H1 (cell line): ENCODE data around the gene ABCA2. TPM values are rescaled to one million over a fixed set of nuclear protein-coding genes. Genes with fewer than 3 reads are reported as not detected.

Source experiments
- CTCF ChIA-PET: fragments of 300-600 bp; sonication (Branson Sonifier 250); formaldehyde crosslinking; loops from one replicate; lab custom pipeline; 2021; ENCODE audit not compliant: partially characterized antibody; lab: Charles Lee
- POLR2A ChIA-PET: fragments of 300-600 bp; sonication (Branson Sonifier 250); formaldehyde crosslinking; loops from one replicate; lab custom pipeline; 2021; ENCODE audit warnings: inconsistent platforms; ENCODE audit not compliant: partially characterized antibody; lab: Charles Lee
- DNase-seq, 2 experiments: peaks; one replicate each; pipeline versions ENCODE4 v3.0.0 to v3.0.0-alpha.2; 2010 to 2022; ENCODE audit warnings: low spot score in 2 of 2, low read depth in 1 of 2, mixed read lengths in 1 of 2
- FAIRE-seq: peaks from 2 replicates; lab custom pipeline; 2011; peaks lifted over from hg19 to GRCh38; lab: Jason Lieb, UNC
- H2AFZ ChIP-seq: 2 replicates; pipeline ENCODE4 v1.8.1; 2012; ENCODE audit warnings: low read length, inconsistent platforms
- H2AK5ac ChIP-seq: 2 replicates; pipeline ENCODE4 v1.6.1; 2013; ENCODE audit warnings: low read depth, low read length
- H2BK120ac ChIP-seq: replicated peaks from 2 replicates; pipeline ENCODE3; 2013; ENCODE audit warnings: low read depth, low read length, inconsistent platforms
- H2BK12ac ChIP-seq: 2 replicates; pipeline ENCODE4 v1.6.1; 2013; ENCODE audit warnings: low read depth, low read length
- H2BK15ac ChIP-seq: 2 replicates; pipeline ENCODE4 v1.6.1; 2013; ENCODE audit warnings: low read length
- H2BK20ac ChIP-seq: 2 replicates; pipeline ENCODE4 v1.6.1; 2013; ENCODE audit warnings: low read length
- H2BK5ac ChIP-seq: 2 replicates; pipeline ENCODE4 v1.6.1; 2013; ENCODE audit warnings: low read depth, low read length
- H3K14ac ChIP-seq: 2 replicates; pipeline ENCODE4 v1.6.1; 2013; ENCODE audit warnings: inconsistent platforms; ENCODE audit not compliant: insufficient read length
- H3K18ac ChIP-seq: 2 replicates; pipeline ENCODE4 v1.6.1; 2013; ENCODE audit warnings: low read length; ENCODE audit errors: extremely low read depth
- H3K23ac ChIP-seq: 2 replicates; pipeline ENCODE4 v1.6.1; 2013; ENCODE audit warnings: inconsistent platforms; ENCODE audit not compliant: insufficient read length
- H3K23me2 ChIP-seq: 2 replicates; pipeline ENCODE4 v1.6.1; 2013; ENCODE audit warnings: low read depth, low read length
- H3K27ac ChIP-seq: 2 replicates; pipeline ENCODE4 v1.6.1; 2011; ENCODE audit warnings: low read depth, low read length, inconsistent platforms
- H3K27me3 ChIP-seq, 4 experiments: replicated peaks in 1 of 4; 1 replicate in 1 of 4; 2 replicates in 3 of 4; pipeline versions ENCODE4 v1.6.1 to v1.8.1; 2011 to 2013; ENCODE audit warnings: low read length in 3 of 4, mild to moderate bottlenecking in 3 of 4, inconsistent platforms in 2 of 4, mixed read lengths in 2 of 4, moderate library complexity in 1 of 4; ENCODE audit not compliant: control insufficient read depth in 3 of 4, insufficient read depth in 3 of 4; ENCODE audit errors: extremely low read depth in 1 of 4
- H3K36me3 ChIP-seq, 4 experiments: 2 replicates each; pipeline versions ENCODE4 v1.6.1 to v1.8.1; 2011 to 2013; ENCODE audit warnings: mild to moderate bottlenecking in 4 of 4, low read length in 3 of 4, moderate library complexity in 2 of 4, control low read depth in 1 of 4, inconsistent platforms in 1 of 4; ENCODE audit not compliant: insufficient read depth in 4 of 4, control insufficient read depth in 2 of 4
- H3K4ac ChIP-seq: replicated peaks from 2 replicates; pipeline ENCODE3; 2013; ENCODE audit warnings: low read length, low read depth, mixed read lengths, inconsistent platforms; ENCODE audit not compliant: insufficient read length
- H3K4me1 ChIP-seq, 4 experiments: replicated peaks in 1 of 4; 1 replicate in 1 of 4; 2 replicates in 3 of 4; pipeline versions ENCODE4 v1.6.1 to v1.8.1; 2011 to 2013; ENCODE audit warnings: low read length in 3 of 4, inconsistent platforms in 2 of 4, mixed read lengths in 1 of 4; ENCODE audit not compliant: insufficient read depth in 4 of 4, control insufficient read depth in 3 of 4
- H3K4me2 ChIP-seq, 2 experiments: 2 replicates each; pipeline versions ENCODE4 v1.6.1 to v1.8.1; 2011 to 2013; ENCODE audit warnings: low read depth in 2 of 2, low read length in 2 of 2, control low read depth in 1 of 2, inconsistent platforms in 1 of 2, mild to moderate bottlenecking in 1 of 2; ENCODE audit not compliant: insufficient read depth in 1 of 2
- H3K4me3 ChIP-seq, 4 experiments: fragments of 200-600, 300-600 bp in 1 of 4; sonication (generic), shearing (Covaris generic), sonication (Bioruptor Twin) in 1 of 4; 2 replicates each; pipeline versions ENCODE4 v1.5.1 to v1.8.1; 2011 to 2016; ENCODE audit warnings: low read length in 4 of 4, low read depth in 3 of 4, control low read depth in 2 of 4, inconsistent platforms in 2 of 4, mild to moderate bottlenecking in 2 of 4, mixed read lengths in 1 of 4, moderate library complexity in 1 of 4; ENCODE audit not compliant: insufficient read depth in 2 of 4; ENCODE audit errors: extremely low read depth in 1 of 4
- H3K56ac ChIP-seq: replicated peaks from 2 replicates; pipeline ENCODE3; 2013; ENCODE audit warnings: low read depth, mild to moderate bottlenecking, mixed read lengths, low read length, inconsistent platforms; ENCODE audit not compliant: insufficient read length
- H3K79me1 ChIP-seq: 2 replicates; pipeline ENCODE4 v1.6.1; 2013; ENCODE audit warnings: low read depth, low read length, control low read depth
- H3K79me2 ChIP-seq, 2 experiments: 2 replicates each; pipeline versions ENCODE4 v1.6.1 to v1.8.1; 2012 to 2013; ENCODE audit warnings: low read length in 2 of 2, mild to moderate bottlenecking in 2 of 2, inconsistent platforms in 1 of 2; ENCODE audit not compliant: insufficient read depth in 2 of 2, control insufficient read depth in 1 of 2
- H3K9ac ChIP-seq, 4 experiments: replicated peaks in 1 of 4; 1 replicate in 1 of 4; 2 replicates in 3 of 4; pipeline versions ENCODE4 v1.6.1 to v1.8.1; 2011 to 2013; ENCODE audit warnings: low read depth in 3 of 4, low read length in 3 of 4, control low read depth in 2 of 4, mild to moderate bottlenecking in 2 of 4, moderate library complexity in 2 of 4, inconsistent platforms in 1 of 4; ENCODE audit errors: extremely low read depth in 1 of 4
- H3K9me3 ChIP-seq, 2 experiments: 2 replicates each; pipeline versions ENCODE4 v1.6.1 to v1.8.1; 2012 to 2013; ENCODE audit warnings: mild to moderate bottlenecking in 2 of 2, moderate library complexity in 2 of 2, control low read depth in 1 of 2, inconsistent platforms in 1 of 2, low read depth in 1 of 2, low read length in 1 of 2, mixed read lengths in 1 of 2; ENCODE audit not compliant: insufficient read depth in 2 of 2
- H4K20me1 ChIP-seq, 2 experiments: replicated peaks in 1 of 2; 2 replicates each; pipeline versions ENCODE3 to v1.8.1; 2011 to 2013; ENCODE audit warnings: inconsistent platforms in 2 of 2, low read length in 2 of 2, mild to moderate bottlenecking in 1 of 2; ENCODE audit not compliant: insufficient read depth in 2 of 2, control insufficient read depth in 1 of 2
- H4K5ac ChIP-seq: 2 replicates; pipeline ENCODE4 v1.6.1; 2013; ENCODE audit warnings: low read length, low read depth, mixed read lengths, inconsistent platforms; ENCODE audit not compliant: insufficient read length
- H4K8ac ChIP-seq: 2 replicates; pipeline ENCODE4 v1.8.0; 2013; ENCODE audit warnings: mild to moderate bottlenecking, moderate library complexity, low read length, inconsistent platforms; ENCODE audit not compliant: insufficient read depth; ENCODE audit errors: extremely low read depth
- H4K91ac ChIP-seq: replicated peaks from 2 replicates; pipeline ENCODE3; 2013; ENCODE audit warnings: low read length, mixed read lengths, inconsistent platforms; ENCODE audit not compliant: insufficient read length
- BCL11A ChIP-seq, 2 experiments: IDR thresholded peaks; one replicate each; pipeline ENCODE4 v1.6.1; 2011; ENCODE audit warnings: low read depth in 2 of 2, low read length in 2 of 2, mild to moderate bottlenecking in 2 of 2
- CBX5 ChIP-seq: fragments of 300-800, 300-1000 bp; sonication (generic); IDR thresholded peaks from 2 replicates; pipeline ENCODE4 v1.7.1; 2016; ENCODE audit warnings: antibody characterized with exemption, low read length, low read depth
- FOSL1 ChIP-seq: IDR thresholded peaks from 2 replicates; pipeline ENCODE4 v1.6.1; 2011; ENCODE audit warnings: mild to moderate bottlenecking, low read depth, low read length, moderate library complexity; ENCODE audit not compliant: insufficient read depth
- KDM4A ChIP-seq: IDR thresholded peaks from one replicate; pipeline ENCODE4 v1.7.1; 2012; ENCODE audit warnings: low read depth, mild to moderate bottlenecking, moderate library complexity, low read length, inconsistent platforms; ENCODE audit not compliant: severe bottlenecking
- PHF8 ChIP-seq: fragments of 200-600 bp; sonication (generic); conservative IDR thresholded peaks from 2 replicates; pipeline ENCODE4 v1.7.1; 2012; ENCODE audit warnings: low read depth, mild to moderate bottlenecking, inconsistent platforms, low read length, moderate library complexity
- POLR2AphosphoS5 ChIP-seq: IDR thresholded peaks from 2 replicates; pipeline ENCODE4 v1.6.1; 2011; ENCODE audit warnings: low read depth, low read length
- RNF2 ChIP-seq: fragments of 200-900, 300-1000 bp; sonication (generic); IDR thresholded peaks from 2 replicates; pipeline ENCODE4 v1.7.1; 2016; ENCODE audit warnings: borderline replicate concordance, low read depth, mild to moderate bottlenecking, antibody characterized with exemption, low read length; ENCODE audit not compliant: poor library complexity, severe bottlenecking; ENCODE audit errors: missing control alignments
- SIN3A ChIP-seq, 2 experiments: IDR thresholded peaks in 1 of 2; conservative IDR thresholded peaks in 1 of 2; 2 replicates each; pipeline ENCODE4 v1.6.1; 2011 to 2012; ENCODE audit warnings: low read length in 2 of 2, improper control_type of control experiment in 1 of 2, low read depth in 1 of 2, mild to moderate bottlenecking in 1 of 2
- SIRT6 ChIP-seq: IDR thresholded peaks from one replicate; pipeline ENCODE4 v1.7.1; 2012; ENCODE audit warnings: low read length, inconsistent platforms
- SP2 ChIP-seq: IDR thresholded peaks from 2 replicates; pipeline ENCODE4 v1.6.1; 2012; ENCODE audit warnings: mild to moderate bottlenecking, low read length, inconsistent platforms
- TAF7 ChIP-seq: optimal IDR thresholded peaks from 2 replicates; pipeline ENCODE3; 2011; ENCODE audit warnings: low read depth, mild to moderate bottlenecking, inconsistent platforms, low read length, moderate library complexity, borderline replicate concordance
- TCF12 ChIP-seq: IDR thresholded peaks from 2 replicates; pipeline ENCODE4 v1.6.1; 2011; ENCODE audit warnings: low read depth, mild to moderate bottlenecking, low read length
- WGBS, 2 experiments: shearing (Covaris generic) in 1 of 2; methylation state at CpG; one replicate each; pipeline versions ENCODE4 v1.1.6 to v1.1.7; 2013 to 2015; ENCODE audit warnings: low lambda C conversion rate in 2 of 2, mixed read lengths in 2 of 2, inconsistent platforms in 1 of 2, low coverage in 1 of 2, missing lambda C conversion rate in 1 of 2; ENCODE audit not compliant: insufficient replicate concordance in 2 of 2, insufficient coverage in 1 of 2, insufficient read length in 1 of 2; ENCODE audit errors: extremely low coverage in 1 of 2, missing lambda C conversion rate in 1 of 2; 5-methylcytosine and 5-hydroxymethylcytosine counted together
- polyA plus RNA-seq, 7 experiments: library from polyadenylated mRNA; depleted of rRNA in 3 of 7; stranded (reverse) in 5 of 7; unstranded in 2 of 7; fragments of >200 nt in 5 of 7; fragments of 200-250 nt in 2 of 7; gene quantifications; 1 replicate in 5 of 7; 2 replicates in 1 of 7; 4 replicates in 1 of 7; pipeline versions ENCODE4 v1.2.1 to v1.2.3, GENCODE V29; 2011 to 2013; ENCODE audit warnings: missing spikeins in 2 of 7, mixed read lengths in 2 of 7
- total RNA-seq: library from RNA; stranded (reverse); fragmentation: NEBNext Ultra II Directional; extraction: Animal tissue kit (Norgen Biotek cat#: 25700); gene quantifications from 2 replicates; pipeline ENCODE4 v1.2.1, GENCODE V29; 2021
- TF ChIP-seq, protein P1 (sequence below): IDR thresholded peaks from 2 replicates; pipeline ENCODE4 v1.6.1; 2012; ENCODE audit warnings: inconsistent platforms

ABCA2 gene
- total and polyA plus RNA-seq, 2 of the 8 experiments (the other 6 are each of a cell fraction or from before 2014, with no cell fraction given), result 12.5 to 14.3 TPM

DNA sequence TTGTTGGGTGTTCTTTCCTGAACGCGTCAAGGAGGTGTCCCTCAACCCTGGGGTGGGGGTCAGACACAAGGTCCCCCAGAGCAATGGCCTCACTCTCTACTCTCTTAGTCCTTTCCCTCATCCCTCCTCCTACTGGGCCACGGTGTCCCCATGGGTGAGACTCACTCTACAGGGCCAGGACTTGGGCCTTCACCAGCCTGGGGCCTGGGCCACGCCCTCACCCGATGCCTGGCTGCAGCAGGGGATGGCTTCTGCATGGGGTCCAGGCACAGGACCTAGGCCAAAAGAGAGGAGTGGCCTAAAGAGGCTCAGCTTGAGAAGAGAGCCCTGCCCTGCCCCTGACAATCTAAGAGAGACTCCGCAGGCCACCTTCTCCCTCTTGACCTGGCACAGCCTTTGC, 70.1 kb downstream of the ABCA2 start:
- Histone ChIP-seq H3K79me2 (no peaks in the 10 kb centered on the region), H2BK120ac (no peak overlapping the region), H3K27ac (no peak overlapping the region), H4K20me1 (peaks cover 0 to 6% of the 10 kb centered on the region in 2 experiments), H4K5ac (no peak overlapping the region), H3K56ac (no peak overlapping the region), H2BK15ac (no peak overlapping the region), H2BK20ac (no peak overlapping the region), H3K18ac (no peak overlapping the region), H2AK5ac (no peak overlapping the region), H3K23me2 (peaks cover 12% of the 10 kb centered on the region; the same call in 1 of the 2 replicates), H4K91ac (no peak overlapping the region), H2AFZ (no peak overlapping the region), H2BK12ac (no peak overlapping the region), H4K8ac (no peak overlapping the region; the same call in 1 of the 2 replicates), H2BK5ac (no peak overlapping the region), H3K23ac (no peak overlapping the region), H3K4ac (no peak overlapping the region), H3K4me3 (no peak overlapping the region), H3K9me3 (no peaks in the 10 kb centered on the region), H3K14ac (no peak overlapping the region), H3K79me1 (no peaks in the 10 kb centered on the region; the same call in 1 of the 2 replicates), H3K4me1 (peaks cover 0 to 2% (median 0%) of the 10 kb centered on the region in 4 experiments; a peak in 2 of 7 replicates), H3K36me3 (no peaks in the 10 kb centered on the region), H3K9ac (no peak overlapping the region), H3K27me3 (no peaks in the 10 kb centered on the region), H3K4me2 (no peak overlapping the region)
- CTCF ChIA-PET, result interaction anchor here (5.1 to 5.6 kb wide), 2 partner anchors 10 to 17 kb away, joined by 31 to 32 read pairs; partner anchors contain the start of gene PTGDS
- WGBS, 2 experiments, result 86% methylated on average over 6 of the region's 6 CpGs; no CpG with 5 or more reads in 1 of the 2 experiments
- no peak for FAIRE-seq
- DNase-seq, result no peak
- POLR2A ChIA-PET, result interaction anchor here (0.6 kb wide), 1 partner anchor 196 kb away, joined by 3 read pairs; no protein-coding TSS in a partner anchor
- TF ChIP-seq BCL11A (IDR thresholded peaks at IDR 0.05; ENCODE audit: low read depth in 2 of 2, low read length in 2 of 2) (no peak), TAF7 (no peak), KDM4A (no peak), SP2 (no peak), TCF12 (no peak), SIRT6 (no peak), RNF2 (no peak), SIN3A (conservative IDR thresholded peaks at IDR 0.05 in 1 of 2, IDR thresholded peaks at IDR 0.05 in 1 of 2; ENCODE audit: low read depth in 1 of 2, low read length in 2 of 2) (no peak), FOSL1 (no peak), PHF8 (no peak), POLR2AphosphoS5 (no peak), CBX5 (no peak)
- TF ChIP-seq, protein P1, sequence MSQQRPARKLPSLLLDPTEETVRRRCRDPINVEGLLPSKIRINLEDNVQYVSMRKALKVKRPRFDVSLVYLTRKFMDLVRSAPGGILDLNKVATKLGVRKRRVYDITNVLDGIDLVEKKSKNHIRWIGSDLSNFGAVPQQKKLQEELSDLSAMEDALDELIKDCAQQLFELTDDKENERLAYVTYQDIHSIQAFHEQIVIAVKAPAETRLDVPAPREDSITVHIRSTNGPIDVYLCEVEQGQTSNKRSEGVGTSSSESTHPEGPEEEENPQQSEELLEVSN, result no peak
